ENCODE measurements around the gene CALR.

CALR gene

GRCh38 chr19:12979974-12980373 lies 41.6 kb downstream of the CALR start:
- no peak for DNase-seq (ENCODE audit: low read depth in 2 of 2)

GRCh38 chr19:12982648-12983047 lies 44.2 kb downstream of the CALR start:
- DNase-seq (ENCODE audit: low read depth in 2 of 2): no peak

DNA sequence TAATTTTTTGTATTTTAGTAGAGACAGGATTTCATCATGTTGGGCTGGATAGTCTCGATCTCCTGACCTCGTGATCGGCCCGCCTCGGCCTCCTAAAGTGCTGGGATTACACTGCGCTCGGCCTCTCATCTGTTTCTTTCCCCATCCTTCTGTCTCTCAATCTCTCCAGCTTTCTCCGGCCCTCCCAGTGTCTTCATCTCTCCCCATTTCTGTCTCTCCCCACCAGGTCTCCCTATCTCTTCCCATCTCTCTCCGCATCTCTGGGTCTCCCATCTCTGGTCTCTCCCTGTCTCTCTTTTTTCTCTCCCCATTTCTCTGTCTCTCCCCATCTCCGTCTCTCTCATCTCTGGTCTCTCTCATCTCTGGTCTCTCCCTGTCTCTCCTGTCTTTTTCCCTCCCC lies 44.7 kb downstream of the CALR start:
- no peak for DNase-seq (ENCODE audit: low read depth in 2 of 2)

GRCh38 chr19:12983542-12984142 lies 45.2 kb downstream of the CALR start:
- peak; percentile 57 to 69 for DNase-seq (ENCODE audit: low read depth in 2 of 2)

GRCh38 chr19:12984143-12984627 lies 45.8 kb downstream of the CALR start:
- DNase-seq (ENCODE audit: low read depth in 2 of 2): no peak

DNA sequence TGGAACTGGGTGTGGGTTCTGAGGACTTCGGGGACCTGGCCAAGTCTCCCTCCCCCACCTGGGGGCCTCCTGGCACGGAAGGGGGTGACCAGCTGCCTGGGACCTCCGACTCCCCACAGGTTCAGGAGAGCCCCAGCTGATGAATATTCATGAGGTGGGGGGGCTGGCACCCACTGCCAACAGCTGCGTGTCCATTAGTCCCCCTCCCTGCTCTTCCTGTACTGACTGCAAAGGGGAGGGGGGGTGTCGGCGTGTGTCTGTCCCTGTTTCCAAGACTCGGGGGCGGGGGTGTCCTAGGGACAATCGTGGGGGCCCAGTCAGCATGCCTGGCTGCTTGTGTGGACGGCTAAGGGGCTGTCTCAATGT lies 46.3 kb downstream of the CALR start:
- DNase-seq (ENCODE audit: low read depth in 2 of 2): no peak

DNA sequence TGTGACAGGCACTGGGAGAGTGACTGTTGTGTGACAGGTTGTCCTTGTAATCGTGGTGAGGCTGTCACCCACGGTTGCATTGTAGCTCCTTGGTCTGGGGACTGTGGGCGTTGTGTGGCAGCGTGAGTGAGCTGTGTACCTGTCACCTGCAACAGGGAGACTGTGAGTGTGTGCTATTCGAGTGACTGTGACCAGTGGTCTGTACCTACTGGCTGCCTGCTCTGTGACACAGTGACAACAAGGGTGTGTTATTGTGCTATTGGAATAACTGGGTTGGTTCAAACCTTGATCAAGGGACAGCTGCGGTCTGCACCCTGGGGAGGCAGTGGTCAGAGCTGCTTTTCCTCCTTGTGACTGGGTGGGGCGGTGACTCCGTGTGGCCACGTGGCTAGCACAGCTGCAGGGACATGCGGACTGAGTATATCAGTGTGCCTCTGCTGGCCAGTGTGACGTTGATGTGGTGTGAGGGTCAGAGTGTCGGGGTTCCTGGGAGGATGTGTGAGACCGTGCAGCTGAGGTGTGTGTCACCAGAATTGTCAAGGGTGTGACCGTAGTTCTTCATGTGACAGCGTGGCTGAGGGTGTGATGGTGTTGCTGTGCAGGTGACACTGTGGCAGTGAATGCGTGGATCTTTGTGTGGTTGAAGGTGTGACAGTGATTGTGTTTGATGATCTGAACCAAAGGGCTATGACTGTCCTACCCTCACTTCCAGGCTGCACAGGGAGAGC lies 46.8 kb downstream of the CALR start:
- no peak for DNase-seq (ENCODE audit: low read depth in 2 of 2)

DNA sequence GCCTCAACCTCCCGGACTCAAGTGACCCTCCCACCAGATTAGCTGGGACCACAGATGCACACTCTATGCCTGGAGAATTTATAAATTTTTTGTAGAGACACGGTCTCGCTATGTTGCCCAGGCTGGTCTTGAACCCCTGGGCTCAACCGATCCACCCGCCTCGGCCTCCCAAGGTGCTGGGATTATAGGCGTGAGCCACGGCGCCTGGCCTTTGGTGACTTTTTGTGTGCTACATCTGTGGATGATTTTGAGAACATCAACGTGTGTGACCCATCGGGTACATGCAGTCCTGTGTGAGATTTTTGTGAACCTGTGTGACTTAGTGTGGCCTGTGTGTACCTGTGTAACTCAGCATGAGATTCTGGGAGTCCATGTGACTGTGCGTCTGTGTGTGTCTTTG lies 48.3 kb downstream of the CALR start:
- DNase-seq (ENCODE audit: low read depth in 2 of 2): no peak

- DNase-seq (ENCODE audit: low read depth in 2 of 2): no peak
Measured at GRCh38 chr19:12987190-12987589, 48.8 kb downstream of the CALR start.

- no peak for DNase-seq (ENCODE audit: low read depth in 2 of 2)
Measured at GRCh38 chr19:12987781-12988180, 49.4 kb downstream of the CALR start.

DNA sequence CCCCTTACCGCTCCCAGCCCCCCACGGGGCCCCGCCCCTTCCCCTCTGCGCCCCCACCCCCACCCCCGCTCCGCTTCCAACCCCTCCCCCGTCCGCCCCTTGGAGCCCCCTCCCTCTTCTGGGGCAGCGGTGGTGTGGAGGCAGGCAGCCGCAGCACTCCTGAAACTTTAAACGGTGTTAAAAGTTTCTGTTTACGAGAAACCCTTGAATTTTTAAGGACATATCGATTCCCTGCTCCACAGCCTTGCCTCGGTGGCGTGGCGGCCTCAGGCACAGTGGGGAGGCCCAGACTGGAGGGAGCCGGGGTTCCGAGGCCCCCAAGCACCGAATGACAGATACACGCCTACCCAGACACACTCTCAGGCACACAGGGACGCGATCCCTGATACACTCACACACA lies 52.0 kb downstream of the CALR start:
- DNase-seq (ENCODE audit: low read depth in 2 of 2): no peak

- no peak for DNase-seq (ENCODE audit: low read depth in 2 of 2)
Measured at GRCh38 chr19:12990853-12991252, 52.4 kb downstream of the CALR start.

DNA sequence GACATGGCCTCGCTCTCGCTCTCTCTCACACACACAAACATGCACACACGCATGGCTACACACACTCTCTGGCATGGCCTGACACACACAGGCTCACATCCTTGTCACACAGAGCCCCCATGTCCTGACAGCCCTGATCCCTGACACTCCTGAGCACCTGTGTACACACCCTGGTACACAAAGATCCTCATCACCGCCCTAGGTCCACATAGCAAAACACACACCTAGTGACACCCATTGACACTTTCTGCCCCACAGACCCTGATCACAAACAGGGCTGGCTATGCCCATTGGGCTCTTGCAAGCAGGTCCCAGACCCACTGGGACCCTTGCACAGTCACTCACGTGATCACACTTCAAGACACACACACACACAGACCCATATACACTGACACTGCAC lies 52.9 kb downstream of the CALR start:
- DNase-seq (ENCODE audit: low read depth in 2 of 2): no peak

DNA sequence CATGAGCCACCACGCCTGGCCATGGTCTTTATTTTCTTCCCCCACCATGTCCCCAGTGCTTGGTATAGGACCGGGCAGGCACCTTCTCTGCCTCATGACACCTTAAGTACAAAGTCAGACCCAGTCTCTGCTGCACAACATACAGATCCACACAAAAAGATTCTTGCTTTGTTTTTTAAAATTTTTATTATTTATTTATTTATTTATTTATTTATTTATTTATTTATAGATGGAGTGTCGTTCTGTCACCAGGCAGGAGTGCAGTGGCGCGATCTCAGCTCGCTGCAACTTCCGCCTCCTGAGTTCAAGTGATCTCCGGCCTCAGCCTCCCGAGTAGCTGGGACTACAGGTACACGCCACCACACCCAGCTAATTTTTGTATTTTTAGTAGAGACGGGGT lies 54.3 kb downstream of the CALR start:
- DNase-seq (ENCODE audit: low read depth in 2 of 2): no peak

DNA sequence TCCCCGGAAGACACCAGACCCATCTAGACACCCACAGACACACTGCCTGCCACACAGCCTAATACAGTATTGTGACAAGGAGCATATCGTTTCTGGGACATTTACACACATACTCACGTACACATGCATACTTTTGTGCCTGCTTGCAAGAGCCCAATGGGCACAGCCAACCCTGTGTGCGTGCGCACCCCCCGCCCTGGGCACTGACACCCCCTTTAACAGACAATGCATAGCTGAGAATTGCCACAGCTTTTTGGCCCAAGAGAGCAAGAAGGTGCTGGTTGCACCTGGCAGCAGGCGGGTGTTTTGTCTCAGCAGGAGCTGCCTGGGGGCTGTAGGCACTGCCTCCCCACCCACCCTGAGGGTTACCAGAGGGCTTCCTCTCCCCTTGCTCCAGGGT lies 55.2 kb downstream of the CALR start:
- DNase-seq (ENCODE audit: low read depth in 2 of 2): no peak

Measured in stimulated activated CD8-positive, alpha-beta memory T cell treated with anti-CD3 and anti-CD28 coated beads, Interleukin-15, amount 100 ng/mL, for 48 hours (primary cell).